Measurements from ENCODE around the gene MYH6. TPM values are rescaled to one million over a fixed set of nuclear protein-coding genes. Genes with fewer than 3 reads are reported as not detected.
"Not testable (repeated sequence)": the region's sequence is repeated elsewhere in the genome, so short reads cannot be mapped to it uniquely, and the experiment has no call there.

The MYH6 gene
- total RNA-seq, 1 donor from 2014 or later = 3.4 TPM

DNA sequence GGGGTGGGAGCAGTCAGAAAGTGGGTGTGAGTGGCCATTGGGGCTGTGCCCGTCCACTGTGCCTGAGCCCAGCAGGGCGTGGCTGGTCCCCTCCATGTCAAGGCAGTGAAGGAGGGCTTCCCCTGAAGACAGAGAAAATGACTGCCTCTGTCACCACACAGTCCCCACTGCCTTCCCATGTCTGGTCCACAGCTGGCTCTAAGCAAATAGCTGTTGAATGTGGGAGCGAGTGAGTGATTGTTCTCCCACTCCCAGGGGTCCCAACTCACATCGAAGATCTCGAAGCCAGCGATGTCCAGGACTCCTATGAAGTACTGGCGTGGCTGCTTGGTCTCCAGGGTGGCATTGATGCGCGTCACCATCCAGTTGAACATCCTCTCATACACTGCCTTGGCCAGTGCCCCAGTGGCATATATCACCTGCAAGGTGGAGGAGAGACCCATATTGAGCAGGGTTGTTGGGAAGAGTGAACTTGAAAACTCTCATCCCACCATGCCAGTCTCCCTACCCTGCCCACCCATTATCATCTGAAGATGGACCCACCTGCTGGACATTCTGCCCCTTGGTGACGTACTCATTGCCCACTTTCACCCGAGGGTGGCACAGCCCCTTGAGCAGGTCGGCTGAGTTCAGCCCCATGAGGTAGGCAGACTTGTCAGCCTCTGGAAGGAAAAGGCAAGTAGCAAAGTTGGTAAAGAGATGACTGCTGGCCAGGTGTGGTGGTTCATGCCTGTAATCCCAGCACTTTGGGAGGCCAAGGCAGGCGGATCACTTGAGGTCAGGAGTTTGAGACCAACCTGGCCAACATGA is 20.8 kb upstream of the MYH6 start:
- ATAC-seq (no peak), DNase-seq (peak; percentile 34)
- Histone ChIP-seq H3K4me3 (no peak overlapping the region), H3K27ac (no peak overlapping the region), H3K4me1 (no peaks in the 10 kb centered on the region), H3K36me3 (no peaks in the 10 kb centered on the region), H3K9me3 (no peaks in the 10 kb centered on the region), H3K27me3 (no peaks in the 10 kb centered on the region)
- intact Hi-C loops (cut with DNase I) = no loop called here
- TF ChIP-seq, protein P1, sequence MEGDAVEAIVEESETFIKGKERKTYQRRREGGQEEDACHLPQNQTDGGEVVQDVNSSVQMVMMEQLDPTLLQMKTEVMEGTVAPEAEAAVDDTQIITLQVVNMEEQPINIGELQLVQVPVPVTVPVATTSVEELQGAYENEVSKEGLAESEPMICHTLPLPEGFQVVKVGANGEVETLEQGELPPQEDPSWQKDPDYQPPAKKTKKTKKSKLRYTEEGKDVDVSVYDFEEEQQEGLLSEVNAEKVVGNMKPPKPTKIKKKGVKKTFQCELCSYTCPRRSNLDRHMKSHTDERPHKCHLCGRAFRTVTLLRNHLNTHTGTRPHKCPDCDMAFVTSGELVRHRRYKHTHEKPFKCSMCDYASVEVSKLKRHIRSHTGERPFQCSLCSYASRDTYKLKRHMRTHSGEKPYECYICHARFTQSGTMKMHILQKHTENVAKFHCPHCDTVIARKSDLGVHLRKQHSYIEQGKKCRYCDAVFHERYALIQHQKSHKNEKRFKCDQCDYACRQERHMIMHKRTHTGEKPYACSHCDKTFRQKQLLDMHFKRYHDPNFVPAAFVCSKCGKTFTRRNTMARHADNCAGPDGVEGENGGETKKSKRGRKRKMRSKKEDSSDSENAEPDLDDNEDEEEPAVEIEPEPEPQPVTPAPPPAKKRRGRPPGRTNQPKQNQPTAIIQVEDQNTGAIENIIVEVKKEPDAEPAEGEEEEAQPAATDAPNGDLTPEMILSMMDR (IDR thresholded peaks at IDR 0.05) = no peak

DNA sequence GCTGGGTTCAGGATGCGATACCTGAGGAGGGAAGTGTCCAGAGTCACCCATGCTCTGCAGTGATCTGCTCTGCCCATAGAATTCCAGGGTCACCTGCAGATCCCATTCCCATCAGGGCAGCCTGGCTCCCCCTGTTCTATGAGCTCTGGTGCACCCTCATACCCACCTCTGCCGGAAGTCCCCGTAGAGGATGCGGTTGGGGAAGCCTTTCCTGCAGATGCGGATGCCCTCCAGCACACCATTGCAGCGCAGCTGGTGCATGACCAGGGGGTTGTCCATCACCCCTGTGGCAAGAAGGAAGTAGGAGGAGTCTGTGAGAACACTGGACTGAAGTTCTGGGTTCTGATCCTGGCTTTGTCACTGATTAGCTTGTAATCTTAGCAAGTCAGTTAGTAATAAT is 17.7 kb upstream of the MYH6 start:
- H3K27me3 ChIP-seq; H3K27ac ChIP-seq; DNase-seq; H3K4me3 ChIP-seq; H3K36me3 ChIP-seq; H3K4me1 ChIP-seq; intact Hi-C loops (cut with DNase I); H3K9me3 ChIP-seq; ATAC-seq: not testable (repeated sequence)

DNA sequence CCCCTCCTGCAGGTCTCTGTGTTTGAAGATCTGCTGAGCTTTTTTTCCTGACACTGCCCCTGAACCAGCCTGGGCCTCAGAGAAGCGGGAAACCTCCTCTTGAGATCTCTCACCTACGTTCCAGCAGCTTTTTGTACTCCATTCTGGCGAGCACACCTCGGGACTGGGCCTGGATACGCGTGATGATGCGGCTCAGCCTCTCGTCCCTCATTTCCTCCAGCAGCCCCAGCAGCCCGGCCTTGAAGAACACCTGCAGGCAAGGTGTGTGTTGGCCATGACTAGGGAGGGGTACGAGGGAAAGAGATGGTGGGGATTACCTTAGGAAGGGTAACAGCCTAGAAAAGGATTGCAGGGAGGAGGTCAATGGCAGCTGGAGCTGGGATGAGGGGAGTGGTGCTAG is 17.1 kb upstream of the MYH6 start:
- no peak overlapping the region for H3K4me3 ChIP-seq
- H3K4me1 ChIP-seq = no peaks in the 10 kb centered on the region
- no peak overlapping the region for H3K27ac ChIP-seq
- H3K27me3 ChIP-seq = no peaks in the 10 kb centered on the region
- TF ChIP-seq, protein P1 (IDR thresholded peaks at IDR 0.05) = no peak
- intact Hi-C loops (cut with DNase I) = no loop called here
- H3K36me3 ChIP-seq = no peaks in the 10 kb centered on the region
- no peak for DNase-seq
- no peak for ATAC-seq
- H3K9me3 ChIP-seq = no peaks in the 10 kb centered on the region

DNA sequence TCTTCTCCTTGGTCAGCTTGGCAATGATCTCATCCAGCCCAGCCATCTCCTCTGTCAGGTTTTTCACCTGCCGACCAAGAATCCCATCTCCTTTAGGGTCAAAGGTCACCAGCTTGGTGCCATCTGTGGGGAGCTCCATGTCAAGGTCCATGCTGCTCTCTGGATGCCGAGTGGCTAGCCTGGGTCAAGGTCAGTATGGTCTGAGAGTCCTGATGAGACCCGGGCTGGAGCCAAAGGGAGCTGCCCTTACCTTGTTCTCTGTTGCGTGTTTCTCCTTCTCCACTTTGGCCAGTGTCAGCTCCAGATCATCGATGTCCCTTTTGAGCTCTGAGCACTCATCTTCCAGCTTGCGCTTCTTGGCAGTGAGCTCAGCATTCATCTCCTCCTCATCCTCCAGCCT is 15.6 kb upstream of the MYH6 start:
- no peak overlapping the region for H3K27ac ChIP-seq

DNA sequence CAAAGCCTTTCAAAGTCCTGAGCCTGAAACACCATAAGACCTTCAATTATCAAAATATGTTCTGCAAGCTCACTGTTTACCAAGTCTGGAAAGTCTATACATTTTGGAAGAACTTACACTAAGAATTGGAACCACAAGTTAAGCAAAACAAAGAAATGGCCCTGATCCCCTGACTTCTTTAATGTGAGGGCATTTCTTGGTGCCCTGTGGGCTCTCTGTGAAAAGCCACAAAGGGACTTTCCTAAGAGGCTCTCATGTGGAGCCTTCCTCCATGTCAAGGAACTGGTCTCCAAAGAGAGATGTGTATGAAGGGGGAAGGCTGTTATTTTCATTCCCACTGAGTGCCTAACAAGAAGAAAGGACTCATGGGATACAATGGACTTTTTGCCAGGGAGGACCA is 13.5 kb upstream of the MYH6 start:
- no peak overlapping the region for H3K27ac ChIP-seq
- DNase-seq = no peak
- intact Hi-C loops (cut with DNase I) = no loop called here
- no peaks in the 10 kb centered on the region for H3K4me1 ChIP-seq
- H3K36me3 ChIP-seq = no peaks in the 10 kb centered on the region
- no peak overlapping the region for H3K4me3 ChIP-seq
- no peak for ATAC-seq
- TF ChIP-seq, protein P1 (IDR thresholded peaks at IDR 0.05) = no peak
- no peaks in the 10 kb centered on the region for H3K27me3 ChIP-seq
- no peaks in the 10 kb centered on the region for H3K9me3 ChIP-seq

More for the DNA sequence above, 15.6 kb upstream of the MYH6 start:
- Histone ChIP-seq H3K9me3 (no peaks in the 10 kb centered on the region), H3K4me3 (no peak overlapping the region), H3K36me3 (no peaks in the 10 kb centered on the region), H3K4me1 (no peaks in the 10 kb centered on the region), H3K27me3 (no peaks in the 10 kb centered on the region)
- ATAC-seq (no peak), DNase-seq (no peak)
- TF ChIP-seq, protein P1 (IDR thresholded peaks at IDR 0.05) = no peak
- intact Hi-C loops (cut with DNase I) = no loop called here

DNA sequence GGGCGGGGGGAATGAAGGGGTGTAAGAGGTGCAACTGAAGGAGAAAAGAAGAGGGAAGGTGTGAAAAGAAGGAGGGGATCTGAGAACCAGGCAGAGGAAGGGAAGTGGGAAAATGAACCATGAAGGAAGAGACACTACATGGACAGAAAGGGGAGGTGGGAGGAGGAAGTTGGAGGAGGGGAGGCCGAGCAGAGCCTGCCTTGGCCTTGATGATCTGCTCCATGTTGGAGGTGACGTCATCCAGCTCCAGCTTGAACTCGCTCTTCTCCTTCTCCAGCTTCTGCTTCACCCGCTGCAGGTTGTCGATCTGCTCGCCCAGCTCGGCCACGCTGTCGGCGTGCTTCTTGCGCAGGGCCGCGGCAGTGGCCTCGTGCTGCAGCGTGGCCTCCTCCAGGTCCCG is 11.6 kb upstream of the MYH6 start:
- ATAC-seq; H3K27ac ChIP-seq; intact Hi-C loops (cut with DNase I); H3K27me3 ChIP-seq; DNase-seq; H3K9me3 ChIP-seq; H3K4me1 ChIP-seq; H3K36me3 ChIP-seq; H3K4me3 ChIP-seq: not testable (repeated sequence)

DNA sequence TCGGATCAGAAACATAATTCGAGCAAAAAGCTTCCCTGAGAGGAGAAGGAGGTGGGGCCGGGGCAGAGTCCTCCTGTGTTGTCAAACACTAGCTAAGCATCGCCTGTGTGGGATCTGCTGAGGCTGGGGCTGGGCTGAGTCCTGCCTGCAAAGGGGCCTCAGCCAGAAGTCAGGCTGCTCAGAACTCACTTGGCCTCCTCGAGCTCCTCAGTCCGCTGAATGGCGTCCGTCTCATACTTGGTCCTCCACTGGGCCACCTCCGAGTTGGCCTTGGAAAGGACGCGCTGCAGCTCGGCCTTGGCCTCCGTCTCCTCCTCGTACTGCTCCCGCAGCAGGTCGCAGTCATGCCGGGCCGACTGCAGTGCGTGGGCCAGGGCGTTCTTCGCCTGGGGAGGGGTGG is 9.9 kb upstream of the MYH6 start:
- Histone ChIP-seq H3K4me3 (no peak overlapping the region), H3K4me1 (no peaks in the 10 kb centered on the region), H3K36me3 (no peaks in the 10 kb centered on the region), H3K27me3 (no peaks in the 10 kb centered on the region), H3K27ac (no peak overlapping the region), H3K9me3 (no peaks in the 10 kb centered on the region)
- TF ChIP-seq, protein P1 (IDR thresholded peaks at IDR 0.05) = no peak
- ATAC-seq (no peak), DNase-seq (no peak)
- intact Hi-C loops (cut with DNase I) = no loop called here

- DNase-seq; H3K27me3 ChIP-seq; H3K36me3 ChIP-seq; H3K4me3 ChIP-seq; intact Hi-C loops (cut with DNase I); ATAC-seq; H3K9me3 ChIP-seq; H3K4me1 ChIP-seq; H3K27ac ChIP-seq: not testable (repeated sequence)
Observed at GRCh38 chr14:23417269-23417668, 9.2 kb upstream of the MYH6 start.
